GM12873 (cell line): ENCODE data around the gene CFAP221.

Experiments used
- TF ChIP-seq, protein P1 (sequence below): IDR thresholded peaks from 2 replicates; pipeline ENCODE4 v1.5.1; 2012; ENCODE audit warnings: low read depth, mild to moderate bottlenecking, moderate library complexity, low read length, control low read depth; ENCODE audit not compliant: insufficient read depth; ENCODE audit errors: missing control alignments

CFAP221 gene

DNA sequence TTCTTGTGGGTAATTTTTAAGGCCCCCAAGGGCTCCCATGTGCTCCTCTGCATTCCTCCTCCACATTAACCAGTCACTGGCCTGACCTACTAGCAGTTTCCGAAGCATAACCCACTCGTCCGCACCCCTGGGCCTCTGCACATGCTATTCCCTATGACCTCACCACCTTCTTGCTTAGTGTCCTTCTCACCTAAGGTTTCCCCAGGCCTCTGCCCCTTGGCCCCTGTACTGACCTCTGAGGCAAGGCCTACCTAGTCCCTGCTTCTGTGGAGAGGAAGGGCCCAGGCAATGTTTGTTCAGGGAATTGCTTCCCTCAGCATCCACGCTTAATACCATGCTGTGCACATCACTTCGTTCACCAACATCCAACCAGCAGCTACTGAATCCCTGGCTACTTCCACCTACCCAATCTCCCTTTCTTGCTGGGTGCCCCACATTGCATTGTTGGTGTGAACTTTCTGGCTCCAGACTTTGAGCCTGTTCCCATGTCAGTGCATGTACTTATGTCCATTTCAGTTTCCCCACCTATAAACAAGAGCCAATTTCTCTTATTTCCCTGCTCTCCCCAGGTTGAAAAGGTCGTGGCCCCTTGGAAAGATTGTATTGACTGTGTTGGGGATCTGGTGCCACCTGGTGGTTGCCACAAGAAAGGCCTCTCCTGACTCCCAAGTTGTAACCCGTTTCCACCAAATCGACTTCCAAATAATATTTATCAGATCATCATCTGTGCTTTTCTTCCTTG, 115.5 kb downstream of the CFAP221 start:
- TF ChIP-seq, protein P1, sequence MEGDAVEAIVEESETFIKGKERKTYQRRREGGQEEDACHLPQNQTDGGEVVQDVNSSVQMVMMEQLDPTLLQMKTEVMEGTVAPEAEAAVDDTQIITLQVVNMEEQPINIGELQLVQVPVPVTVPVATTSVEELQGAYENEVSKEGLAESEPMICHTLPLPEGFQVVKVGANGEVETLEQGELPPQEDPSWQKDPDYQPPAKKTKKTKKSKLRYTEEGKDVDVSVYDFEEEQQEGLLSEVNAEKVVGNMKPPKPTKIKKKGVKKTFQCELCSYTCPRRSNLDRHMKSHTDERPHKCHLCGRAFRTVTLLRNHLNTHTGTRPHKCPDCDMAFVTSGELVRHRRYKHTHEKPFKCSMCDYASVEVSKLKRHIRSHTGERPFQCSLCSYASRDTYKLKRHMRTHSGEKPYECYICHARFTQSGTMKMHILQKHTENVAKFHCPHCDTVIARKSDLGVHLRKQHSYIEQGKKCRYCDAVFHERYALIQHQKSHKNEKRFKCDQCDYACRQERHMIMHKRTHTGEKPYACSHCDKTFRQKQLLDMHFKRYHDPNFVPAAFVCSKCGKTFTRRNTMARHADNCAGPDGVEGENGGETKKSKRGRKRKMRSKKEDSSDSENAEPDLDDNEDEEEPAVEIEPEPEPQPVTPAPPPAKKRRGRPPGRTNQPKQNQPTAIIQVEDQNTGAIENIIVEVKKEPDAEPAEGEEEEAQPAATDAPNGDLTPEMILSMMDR, result peak; percentile 85

DNA sequence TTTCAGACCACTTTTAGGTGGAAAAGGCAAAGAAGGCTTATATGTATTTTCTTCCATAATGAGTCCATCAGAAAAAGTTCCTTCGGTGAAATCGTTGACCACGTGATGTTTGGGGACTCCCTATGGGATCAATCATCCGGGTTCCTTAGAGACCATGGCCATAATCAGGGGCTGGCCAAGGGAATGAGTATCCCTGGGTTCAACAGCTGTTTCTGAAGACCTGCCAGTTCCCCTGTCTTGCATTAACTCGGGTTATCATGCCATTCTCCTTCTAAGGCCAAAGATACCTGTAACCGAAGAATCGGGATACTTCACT, 116.1 kb downstream of the CFAP221 start:
- TF ChIP-seq, protein P1, result no peak

DNA sequence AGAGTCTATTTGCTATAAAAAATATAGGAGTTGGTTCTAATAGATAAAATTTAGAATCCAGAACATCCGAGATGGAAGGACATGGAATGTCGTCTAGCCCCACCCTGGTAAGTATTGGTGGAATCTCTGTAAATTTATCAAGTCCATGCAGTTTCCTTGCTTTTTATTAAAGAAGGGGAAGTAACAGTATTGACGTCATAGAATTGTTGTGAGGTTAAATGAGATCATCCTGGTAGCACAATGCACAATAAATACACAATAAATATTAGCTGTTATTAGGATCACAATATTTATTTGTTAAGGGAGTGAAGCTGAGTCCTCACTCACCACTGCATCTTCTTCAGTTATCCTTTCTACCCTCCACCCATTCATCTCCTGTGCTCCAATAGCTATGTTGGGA, 118.0 kb downstream of the CFAP221 start:
- TF ChIP-seq, protein P1, result no peak

GRCh38 chr2:119668546-119668945, 124.3 kb downstream of the CFAP221 start:
- TF ChIP-seq, protein P1, result no peak

DNA sequence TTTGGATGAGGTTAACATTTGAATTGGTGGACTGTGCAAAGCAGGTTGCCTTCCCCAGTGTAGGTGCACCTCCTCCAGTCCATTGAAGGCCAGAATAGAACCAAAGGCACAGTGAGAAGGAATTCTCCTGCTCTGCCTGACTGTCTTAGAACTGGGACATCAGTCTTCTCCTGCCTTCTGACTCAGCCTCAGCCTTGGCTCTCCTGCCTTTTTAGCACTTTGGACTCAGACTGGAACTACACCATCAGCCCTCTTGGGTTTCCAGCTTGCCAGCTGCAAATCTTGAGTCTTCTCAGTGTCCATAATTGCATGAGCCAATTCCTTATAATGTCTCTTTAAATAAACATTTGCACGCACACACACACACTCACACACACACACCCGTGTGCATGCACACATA, 126.8 kb downstream of the CFAP221 start:
- TF ChIP-seq, protein P1, result no peak

DNA sequence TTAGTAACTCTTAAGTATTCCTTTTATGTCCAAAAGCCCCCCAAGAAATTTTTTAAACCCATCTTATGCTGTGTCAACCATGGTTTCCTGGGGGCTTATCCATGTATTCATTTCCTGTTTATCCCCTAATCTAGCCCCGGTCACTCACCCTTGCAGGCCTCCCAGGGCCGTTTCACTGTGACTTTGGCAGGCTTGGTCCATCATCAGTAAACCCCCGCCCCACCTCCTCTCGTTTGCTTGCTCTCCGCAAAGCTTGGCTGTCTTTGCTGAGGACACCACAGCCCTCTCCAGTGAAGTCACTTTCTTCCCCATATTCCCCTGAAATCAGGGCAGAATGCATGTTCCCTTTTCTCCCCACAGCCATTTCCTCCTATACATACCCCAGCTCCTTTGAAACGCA, 127.5 kb downstream of the CFAP221 start:
- TF ChIP-seq, protein P1, result no peak

GRCh38 chr2:119672161-119672862, 128.1 kb downstream of the CFAP221 start:
- TF ChIP-seq, protein P1, result no peak
